Panc1 (cell line): ENCODE results near the gene TDRD10. TPM values are rescaled to one million over a fixed set of nuclear protein-coding genes. Genes with fewer than 3 reads are reported as not detected.

Experiments used
- ATAC-seq: fragments of 200-7000 bp; cut with Tn5 transposase; 2 replicates; pipeline ENCODE4 v1.9.1; 2020; ENCODE audit warnings: mild to moderate bottlenecking, moderate library complexity
- BruUV-seq: library from RNA; stranded (reverse); fragments of 400-500 nt; replicated peaks from 2 replicates; lab custom pipeline; 2021; lab: Mats Ljungman, UMichigan
- CTCF ChIA-PET: fragments of 300-600 bp; sonication (Branson Sonifier 250); formaldehyde crosslinking; loops from one replicate; lab custom pipeline; 2022; ENCODE audit warnings: antibody characterized with exemption; lab: Charles Lee
- POLR2A ChIA-PET: fragments of 300-600 bp; sonication (Branson Sonifier 250); formaldehyde crosslinking; loops from one replicate; lab custom pipeline; 2022; ENCODE audit warnings: antibody characterized with exemption; lab: Charles Lee
- DNase-seq: peaks from one replicate; pipeline ENCODE4 v3.0.0-alpha.2; 2010; ENCODE audit warnings: low read depth, low spot score
- H3K27ac ChIP-seq: 2 replicates; pipeline ENCODE4 v1.5.1; 2011; ENCODE audit warnings: mild to moderate bottlenecking, low read length, inconsistent platforms
- H3K27me3 ChIP-seq: fragments of 200-500 bp; sonication (Bioruptor generic); 2 replicates; pipeline ENCODE4 v1.6.0; 2014; ENCODE audit warnings: low read length, inconsistent platforms; ENCODE audit not compliant: control insufficient read depth, insufficient read depth
- H3K36me3 ChIP-seq: fragments of 200-500 bp; sonication (Bioruptor generic); 2 replicates; pipeline ENCODE4 v1.5.1; 2014; ENCODE audit warnings: inconsistent platforms, mild to moderate bottlenecking, low read length, moderate library complexity; ENCODE audit not compliant: control insufficient read depth, insufficient read depth
- H3K4me1 ChIP-seq: 2 replicates; pipeline ENCODE4 v1.5.1; 2011; ENCODE audit warnings: inconsistent platforms, mild to moderate bottlenecking, low read length, moderate library complexity; ENCODE audit not compliant: control insufficient read depth, insufficient read depth
- H3K4me3 ChIP-seq, 2 experiments: 2 replicates each; pipeline ENCODE4 v1.5.1; 2011 to 2012; ENCODE audit warnings: low read depth in 2 of 2, low read length in 2 of 2, mild to moderate bottlenecking in 2 of 2, inconsistent platforms in 1 of 2, moderate library complexity in 1 of 2
- H3K9me3 ChIP-seq: fragments of 200-500 bp; sonication (Bioruptor generic); 2 replicates; pipeline ENCODE4 v1.5.1; 2014; ENCODE audit warnings: low read depth, mild to moderate bottlenecking, inconsistent platforms, low read length, moderate library complexity; ENCODE audit not compliant: control insufficient read depth, insufficient read depth
- POLR2AphosphoS5 ChIP-seq: IDR thresholded peaks from 2 replicates; pipeline ENCODE4 v1.6.1; 2012; ENCODE audit warnings: mild to moderate bottlenecking, low read depth, low read length, moderate library complexity
- SIN3A ChIP-seq: IDR thresholded peaks from 2 replicates; pipeline ENCODE4 v1.6.1; 2012; ENCODE audit warnings: low read depth, mild to moderate bottlenecking, low read length, moderate library complexity, borderline replicate concordance; ENCODE audit not compliant: insufficient read depth
- TCF7L2 ChIP-seq: IDR thresholded peaks from 2 replicates; pipeline ENCODE4 v1.6.1; 2011; ENCODE audit warnings: mild to moderate bottlenecking, low read depth, low read length, inconsistent platforms
- in situ Hi-C: cut with HindIII; loops from 2 replicates; pipeline ENCODE4 v1.10.0; 2016; ENCODE audit warnings: low sequenced_read_pairs, low pct_unique_long_range_greater_than_20kb
- intact Hi-C: fragments of 100-400 bp; cut with micrococcal nuclease; formaldehyde crosslinking; loops from one replicate; pipeline ENCODE4 v1.10.0; 2022; ENCODE audit not compliant: unreplicated experiment
- total RNA-seq: library from RNA; stranded (reverse); gene quantifications from one replicate; pipeline ENCODE4 v1.2.1, GENCODE V29; 2021; ENCODE audit not compliant: unreplicated experiment
- TF ChIP-seq, protein P1 (sequence below): fragments of 450-650 bp; IDR thresholded peaks from 2 replicates; pipeline ENCODE4 v1.5.1; 2017; ENCODE audit warnings: mild to moderate bottlenecking
- TF ChIP-seq, protein P2 (sequence below), 2 experiments: IDR thresholded peaks; 2 replicates each; pipeline ENCODE4 v1.6.1; 2011 to 2012; ENCODE audit warnings: low read depth in 2 of 2, control low read depth in 1 of 2, low read length in 1 of 2, mild to moderate bottlenecking in 1 of 2, moderate library complexity in 1 of 2; ENCODE audit not compliant: insufficient read depth in 1 of 2

Gene TDRD10
- total RNA-seq, 1 experiment from 2014 or later = not detected

DNA sequence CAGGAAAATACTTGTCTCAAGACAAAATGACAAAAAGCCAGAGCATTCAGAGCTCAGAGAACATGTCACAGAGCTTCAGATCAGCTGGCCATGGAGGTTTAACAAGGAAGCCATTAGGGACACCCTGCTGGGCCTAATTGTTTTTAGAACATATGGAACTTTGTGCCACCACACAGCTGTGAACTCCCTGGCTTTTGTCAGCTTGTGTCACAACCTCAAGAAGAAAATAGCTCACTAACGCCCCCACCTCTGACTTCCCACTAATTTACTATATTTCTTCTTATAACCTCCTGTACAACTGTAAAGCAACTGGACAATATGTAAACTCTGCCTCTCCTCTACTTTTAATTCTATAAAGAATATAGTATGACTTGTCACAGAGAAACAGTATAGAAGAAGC, 21.0 kb upstream of the TDRD10 start:
- no TSS peak for BruUV-seq
- ChIA-PET POLR2A (no interaction called here), CTCF (interaction anchor here (0.5 to 4.6 kb wide), 4 partner anchors 51 to 279 kb away, joined by 3 to 42 read pairs (median 4); no protein-coding TSS in a partner anchor)
- ATAC-seq (no peak), DNase-seq (no peak)
- H3K36me3 ChIP-seq = no peaks in the 10 kb centered on the region
- H3K4me1 ChIP-seq = peaks cover 2% of the 10 kb centered on the region; the same call in 1 of the 2 replicates
- intact Hi-C loops = loop anchor here (5.0 kb wide), 2 partner anchors 66 to 456 kb away; partner anchors contain the start of gene PMVK
- in situ Hi-C loops = no loop called here
- TF ChIP-seq, protein P1, sequence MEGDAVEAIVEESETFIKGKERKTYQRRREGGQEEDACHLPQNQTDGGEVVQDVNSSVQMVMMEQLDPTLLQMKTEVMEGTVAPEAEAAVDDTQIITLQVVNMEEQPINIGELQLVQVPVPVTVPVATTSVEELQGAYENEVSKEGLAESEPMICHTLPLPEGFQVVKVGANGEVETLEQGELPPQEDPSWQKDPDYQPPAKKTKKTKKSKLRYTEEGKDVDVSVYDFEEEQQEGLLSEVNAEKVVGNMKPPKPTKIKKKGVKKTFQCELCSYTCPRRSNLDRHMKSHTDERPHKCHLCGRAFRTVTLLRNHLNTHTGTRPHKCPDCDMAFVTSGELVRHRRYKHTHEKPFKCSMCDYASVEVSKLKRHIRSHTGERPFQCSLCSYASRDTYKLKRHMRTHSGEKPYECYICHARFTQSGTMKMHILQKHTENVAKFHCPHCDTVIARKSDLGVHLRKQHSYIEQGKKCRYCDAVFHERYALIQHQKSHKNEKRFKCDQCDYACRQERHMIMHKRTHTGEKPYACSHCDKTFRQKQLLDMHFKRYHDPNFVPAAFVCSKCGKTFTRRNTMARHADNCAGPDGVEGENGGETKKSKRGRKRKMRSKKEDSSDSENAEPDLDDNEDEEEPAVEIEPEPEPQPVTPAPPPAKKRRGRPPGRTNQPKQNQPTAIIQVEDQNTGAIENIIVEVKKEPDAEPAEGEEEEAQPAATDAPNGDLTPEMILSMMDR = no peak
- TF ChIP-seq SIN3A = no peak
- no peak for TF ChIP-seq TCF7L2
- TF ChIP-seq, protein P2, sequence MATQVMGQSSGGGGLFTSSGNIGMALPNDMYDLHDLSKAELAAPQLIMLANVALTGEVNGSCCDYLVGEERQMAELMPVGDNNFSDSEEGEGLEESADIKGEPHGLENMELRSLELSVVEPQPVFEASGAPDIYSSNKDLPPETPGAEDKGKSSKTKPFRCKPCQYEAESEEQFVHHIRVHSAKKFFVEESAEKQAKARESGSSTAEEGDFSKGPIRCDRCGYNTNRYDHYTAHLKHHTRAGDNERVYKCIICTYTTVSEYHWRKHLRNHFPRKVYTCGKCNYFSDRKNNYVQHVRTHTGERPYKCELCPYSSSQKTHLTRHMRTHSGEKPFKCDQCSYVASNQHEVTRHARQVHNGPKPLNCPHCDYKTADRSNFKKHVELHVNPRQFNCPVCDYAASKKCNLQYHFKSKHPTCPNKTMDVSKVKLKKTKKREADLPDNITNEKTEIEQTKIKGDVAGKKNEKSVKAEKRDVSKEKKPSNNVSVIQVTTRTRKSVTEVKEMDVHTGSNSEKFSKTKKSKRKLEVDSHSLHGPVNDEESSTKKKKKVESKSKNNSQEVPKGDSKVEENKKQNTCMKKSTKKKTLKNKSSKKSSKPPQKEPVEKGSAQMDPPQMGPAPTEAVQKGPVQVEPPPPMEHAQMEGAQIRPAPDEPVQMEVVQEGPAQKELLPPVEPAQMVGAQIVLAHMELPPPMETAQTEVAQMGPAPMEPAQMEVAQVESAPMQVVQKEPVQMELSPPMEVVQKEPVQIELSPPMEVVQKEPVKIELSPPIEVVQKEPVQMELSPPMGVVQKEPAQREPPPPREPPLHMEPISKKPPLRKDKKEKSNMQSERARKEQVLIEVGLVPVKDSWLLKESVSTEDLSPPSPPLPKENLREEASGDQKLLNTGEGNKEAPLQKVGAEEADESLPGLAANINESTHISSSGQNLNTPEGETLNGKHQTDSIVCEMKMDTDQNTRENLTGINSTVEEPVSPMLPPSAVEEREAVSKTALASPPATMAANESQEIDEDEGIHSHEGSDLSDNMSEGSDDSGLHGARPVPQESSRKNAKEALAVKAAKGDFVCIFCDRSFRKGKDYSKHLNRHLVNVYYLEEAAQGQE (IDR thresholded peaks at IDR 0.05; ENCODE audit: insufficient read depth in 1 of 2, low read depth in 2 of 2, low read length in 1 of 2) = no peak
- no peak for TF ChIP-seq POLR2AphosphoS5
- H3K9me3 ChIP-seq = no peaks in the 10 kb centered on the region
- H3K4me3 ChIP-seq = no peak overlapping the region
- no peaks in the 10 kb centered on the region for H3K27me3 ChIP-seq
- no peak overlapping the region for H3K27ac ChIP-seq

DNA sequence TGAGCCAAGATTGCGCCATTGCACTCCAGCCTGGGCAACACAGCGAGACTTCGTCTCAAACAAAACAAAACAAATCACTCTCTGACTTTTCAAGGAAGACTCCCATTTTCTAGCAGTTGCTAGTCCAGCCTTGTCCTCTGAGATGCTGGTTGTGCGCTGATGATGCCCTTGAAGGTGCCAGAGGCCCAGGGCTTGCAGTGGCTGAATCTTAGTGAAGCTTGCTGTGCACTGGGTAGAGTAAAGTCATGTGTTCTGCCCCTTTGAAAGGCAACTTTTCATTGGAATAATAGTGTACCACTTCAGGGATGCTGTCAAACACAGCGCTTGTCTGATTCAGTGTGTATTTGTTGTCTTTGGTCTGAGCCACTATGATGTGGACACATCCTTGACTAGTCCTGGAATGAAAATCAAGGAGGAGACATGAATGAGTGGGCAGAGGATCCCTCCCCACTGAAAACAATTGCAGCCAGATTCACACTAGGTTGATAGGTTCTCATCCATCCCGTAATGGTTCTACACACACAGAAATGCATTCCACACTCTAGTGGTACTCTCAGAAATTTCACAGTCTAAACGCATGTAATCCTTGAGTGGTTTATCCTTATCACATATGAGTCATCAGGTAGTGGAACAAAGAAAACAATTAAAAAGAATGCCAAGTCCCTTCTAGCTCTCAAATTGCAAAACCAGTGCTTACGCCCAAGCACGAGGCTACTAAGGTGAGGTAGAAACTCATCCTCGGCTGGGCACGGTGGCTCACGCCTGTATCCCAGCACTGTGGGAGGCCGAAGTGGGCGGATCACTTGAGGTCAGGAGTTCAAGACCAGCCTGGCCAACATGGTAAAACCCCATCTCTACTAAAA, 17.8 kb upstream of the TDRD10 start:
- Histone ChIP-seq H3K4me3 (no peak overlapping the region), H3K9me3 (no peaks in the 10 kb centered on the region), H3K27me3 (peaks cover under 1% of the 10 kb centered on the region; the same call in 1 of the 2 replicates), H3K27ac (no peak overlapping the region), H3K4me1 (no peaks in the 10 kb centered on the region), H3K36me3 (no peaks in the 10 kb centered on the region)
- no peak for DNase-seq
- intact Hi-C loops (loop anchor here (5.0 kb wide), 2 partner anchors 63 to 453 kb away; partner anchors contain the start of gene PMVK), in situ Hi-C loops (no loop called here)
- TF ChIP-seq TCF7L2 = no peak
- TF ChIP-seq POLR2AphosphoS5 = no peak
- no peak for TF ChIP-seq SIN3A
- TF ChIP-seq, protein P2 (IDR thresholded peaks at IDR 0.05; ENCODE audit: insufficient read depth in 1 of 2, low read depth in 2 of 2, low read length in 1 of 2) = no peak
- TF ChIP-seq, protein P1 = no peak
- no TSS peak for BruUV-seq
- ATAC-seq = no peak
- POLR2A ChIA-PET = no interaction called here
- CTCF ChIA-PET = interaction anchor here (1.2 kb wide), 1 partner anchor 63 kb away, joined by 3 read pairs; no protein-coding TSS in a partner anchor
